CD4-positive, alpha-beta T cell (primary cell): ENCODE data around the gene LHFPL6. TPM values are rescaled to one million over a fixed set of nuclear protein-coding genes. Genes with fewer than 3 reads are reported as not detected.

Source experiments
- ATAC-seq: fragments of 200-7000 bp; cut with Tn5 transposase; one replicate; pipeline ENCODE4 v1.10.0; 2022; ENCODE audit warnings: mild to moderate bottlenecking; ENCODE audit not compliant: poor library complexity
- CTCF ChIA-PET: fragments of 350-600 bp; sonication (Branson Sonifier 250); formaldehyde crosslinking; loops from one replicate; lab custom pipeline; 2021; ENCODE audit warnings: antibody characterized with exemption, inconsistent platforms; lab: Charles Lee
- POLR2A ChIA-PET: fragments of 350-600 bp; sonication (Branson Sonifier 250); formaldehyde crosslinking; loops from one replicate; lab custom pipeline; 2021; ENCODE audit warnings: antibody characterized with exemption, inconsistent platforms; lab: Charles Lee
- DNase-seq, 14 experiments: peaks; one replicate each; pipeline ENCODE4 v3.0.0-alpha.2; 2013 to 2020; ENCODE audit warnings: mixed read lengths in 2 of 14
- H3K27ac ChIP-seq, 2 donors: one replicate each; pipeline versions ENCODE4 v1.5.1 to v1.7.0; 2013; ENCODE audit warnings: low read length in 2 of 2, low read depth in 1 of 2, mild to moderate bottlenecking in 1 of 2
- H3K27me3 ChIP-seq, 2 experiments: 1 replicate in 1 of 2; 2 replicates in 1 of 2; pipeline versions ENCODE4 v1.6.1 to v1.7.0; 2013; ENCODE audit warnings: low read length in 2 of 2, control low read depth in 1 of 2, mild to moderate bottlenecking in 1 of 2, moderate library complexity in 1 of 2; ENCODE audit not compliant: insufficient read depth in 2 of 2, control insufficient read depth in 1 of 2
- H3K36me3 ChIP-seq: one replicate; pipeline ENCODE4 v1.6.1; 2013; ENCODE audit warnings: low read length, control low read depth; ENCODE audit not compliant: insufficient read depth
- H3K4me1 ChIP-seq: one replicate; pipeline ENCODE4 v1.6.1; 2013; ENCODE audit warnings: low read length, control low read depth; ENCODE audit not compliant: insufficient read depth
- H3K4me3 ChIP-seq: one replicate; pipeline ENCODE4 v1.5.1; 2013; ENCODE audit warnings: mild to moderate bottlenecking, low read length, moderate library complexity
- H3K9me3 ChIP-seq, 2 experiments: 1 replicate in 1 of 2; 2 replicates in 1 of 2; pipeline versions ENCODE4 v1.6.1 to v1.7.0; 2013; ENCODE audit warnings: low read length in 2 of 2, mild to moderate bottlenecking in 2 of 2, control low read depth in 1 of 2, moderate library complexity in 1 of 2; ENCODE audit not compliant: control insufficient read depth in 1 of 2, insufficient read depth in 1 of 2
- H3K27ac Mint-ChIP-seq: one replicate; pipeline ENCODE4 v1.8.0; 2020; ENCODE audit warnings: mixed read lengths
- H3K27me3 Mint-ChIP-seq: one replicate; pipeline ENCODE4 v1.8.0; 2021; ENCODE audit warnings: mixed read lengths
- H3K36me3 Mint-ChIP-seq: one replicate; pipeline ENCODE4 v1.8.0; 2021; ENCODE audit warnings: low read depth, mixed read lengths
- H3K4me1 Mint-ChIP-seq: one replicate; pipeline ENCODE4 v1.8.0; 2021; ENCODE audit warnings: low read depth, mixed read lengths
- H3K4me3 Mint-ChIP-seq: one replicate; pipeline ENCODE4 v1.8.0; 2020; ENCODE audit warnings: mild to moderate bottlenecking, mixed read lengths
- H3K9me3 Mint-ChIP-seq: one replicate; pipeline ENCODE4 v1.8.0; 2020; ENCODE audit warnings: mixed read lengths
- intact Hi-C, 2 experiments: fragments of 100-400 bp; cut with DNase I in 1 of 2; cut with micrococcal nuclease in 1 of 2; formaldehyde crosslinking; loops; one replicate each; pipeline versions ENCODE4 v1.15.1 to v1.9.0; 2023 to 2025; cut with DNase I, micrococcal nuclease
- total RNA-seq, 174 experiments: library from RNA in 2 of 174; stranded (reverse) in 2 of 174; gene quantifications; one replicate each; pipeline ENCODE4 v1.2.3 and lab custom pipeline; 2021 to 2026
- TF ChIP-seq, protein P1 (sequence below): fragments of 200-600 bp; IDR thresholded peaks from one replicate; pipeline ENCODE4 v1.8.0; 2022; ENCODE audit warnings: antibody characterized with exemption, mild to moderate bottlenecking

The LHFPL6 gene
- total RNA-seq, 2 experiments from 2014 or later: not detected

DNA sequence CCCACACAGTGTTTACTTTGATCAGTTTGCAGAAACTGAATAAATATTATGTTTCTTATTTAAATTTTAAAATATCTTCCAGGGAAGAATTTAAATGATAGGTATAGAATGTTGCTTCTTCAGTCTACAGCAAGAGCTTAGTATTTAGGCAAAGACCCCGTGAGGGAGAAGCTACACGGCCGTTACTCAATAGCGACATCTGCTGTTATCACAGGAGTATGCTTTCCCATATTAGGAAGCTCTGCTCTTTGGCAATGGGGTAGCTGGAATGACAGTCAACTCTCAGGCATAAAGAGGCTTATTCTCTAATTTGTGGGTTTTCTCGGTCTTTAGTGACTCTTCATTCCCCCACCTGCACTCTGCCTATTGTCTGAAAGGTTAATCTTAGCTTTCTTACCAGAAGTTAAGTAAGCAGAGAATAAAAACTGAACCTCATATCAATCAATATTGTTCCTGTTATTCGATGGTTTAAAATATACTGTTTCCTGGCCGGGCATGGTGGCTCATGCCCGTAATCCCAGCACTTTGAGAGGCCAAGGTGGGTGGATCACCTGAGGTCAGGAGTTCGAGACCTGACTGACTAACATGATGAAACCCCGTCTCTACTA lies 13.2 kb upstream of the LHFPL6 start:
- Mint-ChIP-seq H3K4me1 (no peaks in the 10 kb centered on the region), H3K27ac (no peak overlapping the region), H3K36me3 (no peaks in the 10 kb centered on the region), H3K27me3 (peaks cover 33% of the 10 kb centered on the region), H3K4me3 (no peak overlapping the region), H3K9me3 (no peaks in the 10 kb centered on the region)
- ChIA-PET CTCF (interaction anchor here (0.5 to 1.1 kb wide), 8 partner anchors 9 to 625 kb away, joined by 3 to 8 read pairs (median 4); no protein-coding TSS in a partner anchor), POLR2A (no interaction called here)
- no peaks in the 10 kb centered on the region for H3K36me3 ChIP-seq
- no peaks in the 10 kb centered on the region for H3K4me1 ChIP-seq
- H3K4me3 ChIP-seq: no peak overlapping the region
- H3K9me3 ChIP-seq: no peaks in the 10 kb centered on the region
- H3K27ac ChIP-seq: no peak overlapping the region
- peaks cover 0 to 6% of the 10 kb centered on the region in 2 experiments for H3K27me3 ChIP-seq
- intact Hi-C loops: loop anchor here (2.0 to 5.0 kb wide), 3 partner anchors 61 to 644 kb away; no protein-coding TSS in a partner anchor
- DNase-seq: peak in 9 of 14 experiments; percentile 2 to 74 (median 17)
- peak; percentile 78 for ATAC-seq
- TF ChIP-seq, protein P1, sequence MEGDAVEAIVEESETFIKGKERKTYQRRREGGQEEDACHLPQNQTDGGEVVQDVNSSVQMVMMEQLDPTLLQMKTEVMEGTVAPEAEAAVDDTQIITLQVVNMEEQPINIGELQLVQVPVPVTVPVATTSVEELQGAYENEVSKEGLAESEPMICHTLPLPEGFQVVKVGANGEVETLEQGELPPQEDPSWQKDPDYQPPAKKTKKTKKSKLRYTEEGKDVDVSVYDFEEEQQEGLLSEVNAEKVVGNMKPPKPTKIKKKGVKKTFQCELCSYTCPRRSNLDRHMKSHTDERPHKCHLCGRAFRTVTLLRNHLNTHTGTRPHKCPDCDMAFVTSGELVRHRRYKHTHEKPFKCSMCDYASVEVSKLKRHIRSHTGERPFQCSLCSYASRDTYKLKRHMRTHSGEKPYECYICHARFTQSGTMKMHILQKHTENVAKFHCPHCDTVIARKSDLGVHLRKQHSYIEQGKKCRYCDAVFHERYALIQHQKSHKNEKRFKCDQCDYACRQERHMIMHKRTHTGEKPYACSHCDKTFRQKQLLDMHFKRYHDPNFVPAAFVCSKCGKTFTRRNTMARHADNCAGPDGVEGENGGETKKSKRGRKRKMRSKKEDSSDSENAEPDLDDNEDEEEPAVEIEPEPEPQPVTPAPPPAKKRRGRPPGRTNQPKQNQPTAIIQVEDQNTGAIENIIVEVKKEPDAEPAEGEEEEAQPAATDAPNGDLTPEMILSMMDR: peak; percentile 85

DNA sequence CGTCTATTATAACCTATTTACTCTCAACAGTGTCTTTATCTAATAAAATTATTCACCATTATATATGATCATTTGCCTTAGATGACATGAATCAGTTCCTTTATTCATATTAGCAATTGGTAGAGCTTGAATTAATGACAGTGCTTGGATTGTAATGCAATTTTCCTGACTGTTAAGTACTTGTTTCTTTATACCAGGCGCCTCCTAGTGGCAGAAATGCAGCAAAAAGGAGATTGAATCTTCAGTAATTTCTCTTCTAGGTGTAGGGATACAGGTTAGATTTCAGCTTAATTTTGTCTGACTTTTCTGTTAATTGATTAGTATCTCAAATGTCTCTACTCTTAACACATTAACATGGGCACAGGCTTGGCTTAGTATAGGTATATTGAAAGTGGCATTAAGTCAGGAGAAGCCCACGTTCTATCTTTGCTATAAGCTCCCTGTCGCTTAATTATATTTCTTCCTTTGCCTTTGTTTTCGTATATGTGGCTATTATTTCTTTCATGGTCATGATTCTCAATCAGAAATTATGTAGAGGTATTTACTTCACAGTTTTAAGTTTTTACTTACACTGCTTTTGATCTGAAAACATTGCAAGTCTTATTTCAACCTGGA lies 9.1 kb upstream of the LHFPL6 start:
- intact Hi-C loops: loop anchor here in 1 of 2 experiments (5.0 kb wide), 1 partner anchor 640 kb away; no protein-coding TSS in a partner anchor
- H3K9me3 ChIP-seq: no peaks in the 10 kb centered on the region
- H3K4me1 ChIP-seq: no peaks in the 10 kb centered on the region
- H3K27me3 Mint-ChIP-seq: peaks cover 33% of the 10 kb centered on the region
- no peak overlapping the region for H3K4me3 ChIP-seq
- CTCF ChIA-PET: interaction anchor here (0.6 to 2.4 kb wide), 9 partner anchors 10 to 561 kb away, joined by 3 to 6 read pairs (median 3); no protein-coding TSS in a partner anchor
- POLR2A ChIA-PET: no interaction called here
- TF ChIP-seq, protein P1: peak; percentile 97
- H3K4me3 Mint-ChIP-seq: no peak overlapping the region
- ATAC-seq: no peak
- no peaks in the 10 kb centered on the region for H3K4me1 Mint-ChIP-seq
- peaks cover 0 to 4% of the 10 kb centered on the region in 2 experiments for H3K27me3 ChIP-seq
- no peaks in the 10 kb centered on the region for H3K36me3 ChIP-seq
- no peaks in the 10 kb centered on the region for H3K9me3 Mint-ChIP-seq
- H3K27ac Mint-ChIP-seq: no peak overlapping the region
- peak; percentile 12 to 73 (median 44) for DNase-seq
- no peak overlapping the region for H3K27ac ChIP-seq
- H3K36me3 Mint-ChIP-seq: no peaks in the 10 kb centered on the region

DNA sequence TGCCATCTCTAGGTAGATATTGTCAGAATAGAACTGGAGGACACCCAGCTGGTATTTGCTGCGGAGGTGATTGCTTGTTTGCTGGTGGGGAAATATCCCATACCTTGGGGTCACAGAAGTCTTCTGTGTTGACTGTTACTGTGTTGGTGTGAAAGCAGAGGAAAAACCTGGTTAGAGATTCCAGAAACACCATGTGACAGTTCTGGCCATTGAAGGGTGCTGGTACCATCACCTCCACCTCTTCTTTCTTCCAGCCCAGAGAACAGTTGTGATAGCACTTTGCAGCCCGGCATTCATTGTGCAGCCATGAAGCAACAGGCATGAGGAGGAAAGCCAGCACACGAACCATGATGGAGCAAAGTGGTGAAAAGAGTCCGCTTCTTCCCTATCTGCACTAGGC lies 4.9 kb upstream of the LHFPL6 start:
- POLR2A ChIA-PET: no interaction called here
- DNase-seq (no peak), ATAC-seq (no peak)
- Histone ChIP-seq H3K4me1 (peaks cover 7% of the 10 kb centered on the region), H3K27me3 (peaks cover 5 to 9% of the 10 kb centered on the region in 2 experiments), H3K27ac (no peak overlapping the region), H3K9me3 (no peaks in the 10 kb centered on the region), H3K4me3 (no peak overlapping the region), H3K36me3 (no peaks in the 10 kb centered on the region)
- peaks cover 7% of the 10 kb centered on the region for H3K4me1 Mint-ChIP-seq
- H3K27me3 Mint-ChIP-seq: peaks cover 56% of the 10 kb centered on the region
- TF ChIP-seq, protein P1: no peak
- no peaks in the 10 kb centered on the region for H3K36me3 Mint-ChIP-seq
- no peak overlapping the region for H3K27ac Mint-ChIP-seq
- no peak overlapping the region for H3K4me3 Mint-ChIP-seq
- H3K9me3 Mint-ChIP-seq: no peaks in the 10 kb centered on the region
- CTCF ChIA-PET: no interaction called here
- intact Hi-C loops: no loop called here
